Measurements from ENCODE around the gene ZFP36L2.

ZFP36L2 gene

DNA sequence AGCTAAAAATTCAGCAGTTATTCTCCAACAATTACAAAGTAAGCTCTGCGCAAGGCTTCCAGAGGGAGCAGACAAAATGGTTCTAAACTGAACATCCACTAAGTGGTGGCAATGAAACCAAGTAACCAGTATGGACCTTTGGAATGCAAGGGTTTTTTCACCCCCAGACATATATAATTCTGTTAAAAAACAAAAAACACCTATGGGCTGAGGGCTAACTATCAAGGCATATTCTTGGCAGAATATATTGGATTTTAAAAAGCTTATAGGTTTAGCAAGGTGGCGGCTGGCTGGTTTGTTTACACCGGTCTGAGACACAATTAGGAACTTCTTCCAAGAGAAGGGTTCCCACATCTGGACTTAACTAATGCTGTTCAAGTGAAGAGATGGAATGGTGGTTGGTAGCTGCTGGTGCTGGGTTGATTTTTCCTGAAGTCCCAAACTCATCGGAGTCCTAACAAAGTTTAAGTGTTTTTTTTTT, 2.8 kb downstream of the ZFP36L2 start:
- no peak for DNase-seq (ENCODE audit: low read depth in 3 of 3)

DNA sequence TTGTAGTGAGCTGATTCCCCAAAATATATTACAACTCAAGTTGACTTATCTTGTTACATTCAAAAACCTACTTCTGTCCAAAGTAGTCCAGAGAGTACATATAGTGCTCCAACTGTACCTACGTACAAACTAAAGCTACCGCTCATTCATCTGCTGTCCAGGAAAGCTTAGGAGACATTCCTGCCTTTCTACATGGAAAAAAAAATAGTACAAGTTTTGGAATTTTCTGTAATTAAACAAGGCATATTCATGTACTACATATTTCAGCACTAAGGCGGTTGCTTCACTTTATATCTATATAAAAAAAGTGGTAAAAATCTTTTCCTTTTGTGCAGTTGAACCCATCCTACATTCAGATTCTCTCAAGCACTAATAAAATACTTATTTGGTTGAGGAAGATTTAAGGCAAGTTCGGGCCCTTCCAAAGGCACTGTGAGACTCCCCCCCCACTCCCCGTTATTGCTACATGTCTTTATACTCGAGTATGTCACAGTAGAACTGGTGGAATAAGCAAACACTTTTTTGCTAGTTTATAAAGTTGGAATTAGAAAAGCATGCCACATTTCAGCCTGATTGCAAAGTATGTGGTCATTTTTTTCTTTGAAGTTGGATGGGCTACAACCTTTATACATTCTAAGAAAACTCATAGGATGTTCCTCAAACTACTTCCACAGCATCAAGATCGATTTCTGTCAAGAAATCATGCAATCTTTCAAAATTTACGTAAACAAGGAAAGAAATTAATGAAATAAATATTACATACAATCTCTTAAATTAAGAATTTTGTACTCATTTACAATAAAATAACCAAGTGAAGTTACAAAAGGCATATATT, 3.7 kb downstream of the ZFP36L2 start:
- DNase-seq (ENCODE audit: low read depth in 3 of 3): no peak

DNA sequence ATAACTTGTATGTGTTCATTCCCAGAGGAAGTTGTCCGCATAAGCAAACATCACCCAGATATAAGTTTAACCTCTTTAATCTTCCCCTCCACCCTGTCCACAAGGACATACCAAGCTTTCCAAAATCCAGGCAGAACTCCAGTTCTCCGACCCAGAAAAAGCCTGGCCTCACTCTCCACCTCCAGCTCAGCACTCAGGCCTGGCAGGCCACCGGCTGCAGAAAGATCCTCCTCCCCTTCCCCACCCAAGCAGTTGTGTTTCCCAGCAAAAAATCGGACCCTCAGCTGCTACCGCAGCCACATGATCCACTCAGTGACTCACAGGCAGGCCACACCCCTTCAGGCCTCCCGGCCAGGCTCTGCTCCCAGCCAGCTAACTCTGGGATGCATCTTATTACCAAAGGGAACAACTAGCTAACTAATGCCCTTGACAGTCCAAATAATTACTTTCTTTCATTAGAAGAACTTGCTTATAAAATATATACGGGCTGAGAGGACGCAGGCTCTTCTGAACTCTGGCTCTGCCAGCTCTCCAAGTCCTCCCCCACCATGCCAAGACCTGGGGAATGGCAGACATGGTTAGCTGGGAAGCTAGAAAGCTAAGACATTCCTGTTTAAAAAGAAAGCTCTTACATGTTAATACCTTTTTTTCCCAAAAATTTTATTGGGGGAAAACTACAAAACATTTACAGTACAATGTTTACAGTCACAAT, 4.5 kb downstream of the ZFP36L2 start:
- DNase-seq (ENCODE audit: low read depth in 3 of 3): peak in 1 of 3 experiments; percentile 22

DNA sequence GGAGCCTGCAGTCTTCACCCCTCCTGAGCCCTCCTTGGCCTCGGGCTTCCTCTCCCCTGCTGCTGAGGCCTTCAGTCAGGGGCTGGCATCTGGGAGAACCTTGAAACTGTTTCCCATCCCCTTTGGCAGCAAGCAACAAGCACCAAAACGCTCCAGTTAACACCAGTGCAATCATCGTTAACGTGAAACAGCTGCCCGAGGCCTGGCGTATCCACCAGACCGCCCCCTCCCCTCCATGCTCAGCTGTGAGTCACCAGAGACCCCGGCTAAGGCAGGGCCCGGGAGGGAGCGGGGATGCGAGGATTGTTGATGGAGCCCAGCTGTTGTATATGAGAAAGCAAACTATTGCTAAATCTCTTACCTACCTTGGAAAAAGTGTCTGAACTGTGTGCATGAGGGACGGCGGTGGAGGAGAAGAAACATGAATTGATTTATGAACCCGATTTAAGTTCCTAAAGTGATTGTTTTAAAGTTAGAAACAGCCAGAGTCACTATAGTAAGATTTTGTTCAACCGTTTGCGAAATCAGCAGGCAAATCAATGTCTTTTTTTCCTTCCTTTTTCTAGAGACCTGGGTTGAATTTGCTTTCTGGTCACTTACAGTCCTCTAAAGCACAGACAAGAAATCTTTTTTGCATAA, 5.2 kb downstream of the ZFP36L2 start:
- no peak for DNase-seq (ENCODE audit: low read depth in 3 of 3)

DNA sequence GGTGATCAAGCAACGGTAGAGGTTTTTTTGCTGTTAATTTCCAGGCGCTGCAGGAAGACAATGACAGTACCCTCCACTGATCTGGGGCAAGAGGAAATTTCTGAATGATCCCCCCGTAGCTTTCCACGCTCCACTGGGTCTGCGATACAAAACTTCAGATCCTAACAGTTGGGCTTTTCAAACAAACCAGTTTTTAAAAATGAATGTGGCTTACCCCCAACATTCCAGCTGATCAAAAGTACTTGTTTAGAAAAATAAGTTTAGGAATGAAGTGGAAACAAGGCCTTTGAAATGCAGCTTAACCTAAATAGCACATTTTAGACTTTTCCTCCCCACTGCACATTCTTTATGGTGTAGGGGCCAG, 5.7 kb downstream of the ZFP36L2 start:
- no peak for DNase-seq (ENCODE audit: low read depth in 3 of 3)

DNA sequence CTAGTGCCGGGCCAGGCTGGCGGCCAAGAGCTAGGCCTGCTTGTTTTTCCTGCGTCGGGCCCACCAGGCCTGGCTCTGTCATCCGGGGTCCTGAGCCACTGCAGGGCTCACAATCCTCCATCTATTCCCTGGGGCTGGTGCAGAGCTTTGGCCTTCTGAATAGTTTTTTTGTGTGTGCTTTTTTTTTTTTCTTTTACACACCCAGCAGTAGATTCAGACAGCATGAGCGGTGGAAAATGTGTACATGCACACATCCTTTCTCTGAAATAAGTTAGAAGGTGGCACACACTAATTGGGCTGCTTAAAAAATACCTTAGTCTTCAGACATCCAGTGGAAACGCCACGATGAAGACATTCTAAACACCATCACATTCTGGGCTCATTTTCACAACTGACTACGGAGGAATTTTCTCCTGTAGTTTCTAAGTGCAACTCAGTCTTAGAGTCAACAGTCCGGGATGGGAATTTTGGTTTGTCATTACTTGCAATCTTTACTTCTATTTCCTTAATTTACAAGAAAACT, 6.1 kb downstream of the ZFP36L2 start:
- no peak for DNase-seq (ENCODE audit: low read depth in 3 of 3)

DNA sequence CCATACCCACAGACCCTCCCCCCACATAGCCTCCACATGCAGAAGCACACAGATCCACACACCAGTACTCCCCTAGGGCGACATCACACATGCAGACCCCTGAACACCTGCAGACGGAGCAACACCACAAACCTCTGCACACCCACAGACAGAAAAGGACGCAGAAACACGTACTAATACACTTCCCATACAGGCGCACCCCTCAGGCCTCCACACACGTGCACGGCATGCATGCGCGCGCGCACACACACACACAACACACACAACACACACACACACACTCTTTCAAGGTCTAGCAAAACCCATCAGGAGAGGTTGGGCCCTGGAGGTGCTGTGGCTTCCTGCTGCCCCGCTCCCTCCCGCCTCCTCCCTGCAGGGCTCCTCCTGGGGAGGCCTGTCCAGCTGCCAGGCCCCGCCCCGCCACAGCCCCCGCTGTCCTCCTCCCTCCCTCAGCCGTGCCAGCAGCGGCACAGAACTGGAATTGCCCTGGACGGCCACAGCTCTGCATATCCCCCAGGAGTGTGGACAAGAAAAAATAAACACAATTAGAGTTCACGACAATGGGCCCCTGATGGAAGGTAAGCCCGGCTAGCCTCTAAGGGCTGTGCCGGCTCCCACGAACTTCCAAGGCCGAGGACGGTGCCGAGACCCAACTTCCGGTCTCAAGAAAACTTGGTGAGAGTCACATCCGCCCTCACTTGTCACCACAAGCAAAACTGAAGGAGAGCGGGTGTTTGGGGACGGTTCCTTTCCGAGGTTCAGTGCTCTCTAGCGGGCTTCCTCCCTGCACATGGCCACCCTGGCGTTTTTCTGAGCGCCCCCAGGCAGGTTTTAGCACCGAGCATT, 6.8 kb downstream of the ZFP36L2 start:
- DNase-seq (ENCODE audit: low read depth in 3 of 3): peak; percentile 24 to 57 (median 42)

DNA sequence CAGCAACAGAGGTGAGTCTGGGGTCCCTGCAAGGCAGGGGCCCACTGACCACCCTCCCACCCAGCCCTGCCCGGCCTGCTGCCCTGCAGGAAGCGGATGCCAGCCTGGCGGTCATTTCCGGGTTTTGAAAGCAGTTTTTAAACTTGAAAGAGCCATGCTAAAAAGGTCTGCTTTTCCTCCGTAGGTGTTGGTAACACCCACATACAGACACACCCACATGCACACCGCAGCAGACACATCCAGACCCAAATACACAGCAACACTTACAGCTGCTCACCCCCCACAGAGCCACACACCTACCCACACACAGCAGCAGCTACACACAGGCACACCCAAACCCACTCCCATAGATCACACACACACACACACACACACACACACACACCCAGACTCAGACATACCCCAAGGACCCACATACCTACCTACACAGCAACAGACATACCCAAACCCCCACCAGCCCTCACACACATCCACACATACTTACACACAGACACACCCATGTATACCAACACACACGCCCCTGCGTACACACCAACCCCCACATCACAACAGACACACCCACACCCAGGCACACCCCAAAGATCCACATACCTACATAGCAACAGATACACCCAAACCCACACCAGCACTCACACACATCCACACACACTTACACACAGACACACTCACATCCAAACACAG, 7.6 kb downstream of the ZFP36L2 start:
- DNase-seq (ENCODE audit: low read depth in 3 of 3): peak in 2 of 3 experiments; percentile 61 to 63

DNA sequence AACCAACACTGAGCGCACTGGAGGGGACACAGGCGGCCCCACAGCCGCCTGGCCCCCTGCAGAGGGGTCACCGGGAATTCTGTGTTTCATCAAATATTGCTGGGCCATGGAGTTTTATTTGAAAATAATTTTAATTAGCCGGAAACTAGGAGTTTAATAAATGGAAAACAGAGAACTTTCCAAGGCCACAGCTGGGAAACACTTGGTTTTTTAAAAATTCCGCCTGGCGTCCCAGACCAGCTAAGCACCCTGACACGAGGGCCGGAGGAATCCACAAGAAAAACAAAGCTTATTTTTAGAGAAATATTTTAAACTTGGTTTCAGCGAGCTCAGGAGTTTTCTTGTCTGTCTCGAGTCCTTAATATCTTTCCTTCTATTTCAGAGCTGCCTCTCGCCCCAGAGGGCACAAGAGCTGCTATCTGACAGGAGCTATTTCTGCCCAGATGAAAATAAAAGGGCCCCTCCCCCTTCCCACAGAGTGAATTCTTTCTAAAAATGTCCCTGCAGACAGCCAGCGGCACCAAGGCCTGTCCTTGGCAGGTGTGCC, 8.2 kb downstream of the ZFP36L2 start:
- no peak for DNase-seq (ENCODE audit: low read depth in 3 of 3)

DNA sequence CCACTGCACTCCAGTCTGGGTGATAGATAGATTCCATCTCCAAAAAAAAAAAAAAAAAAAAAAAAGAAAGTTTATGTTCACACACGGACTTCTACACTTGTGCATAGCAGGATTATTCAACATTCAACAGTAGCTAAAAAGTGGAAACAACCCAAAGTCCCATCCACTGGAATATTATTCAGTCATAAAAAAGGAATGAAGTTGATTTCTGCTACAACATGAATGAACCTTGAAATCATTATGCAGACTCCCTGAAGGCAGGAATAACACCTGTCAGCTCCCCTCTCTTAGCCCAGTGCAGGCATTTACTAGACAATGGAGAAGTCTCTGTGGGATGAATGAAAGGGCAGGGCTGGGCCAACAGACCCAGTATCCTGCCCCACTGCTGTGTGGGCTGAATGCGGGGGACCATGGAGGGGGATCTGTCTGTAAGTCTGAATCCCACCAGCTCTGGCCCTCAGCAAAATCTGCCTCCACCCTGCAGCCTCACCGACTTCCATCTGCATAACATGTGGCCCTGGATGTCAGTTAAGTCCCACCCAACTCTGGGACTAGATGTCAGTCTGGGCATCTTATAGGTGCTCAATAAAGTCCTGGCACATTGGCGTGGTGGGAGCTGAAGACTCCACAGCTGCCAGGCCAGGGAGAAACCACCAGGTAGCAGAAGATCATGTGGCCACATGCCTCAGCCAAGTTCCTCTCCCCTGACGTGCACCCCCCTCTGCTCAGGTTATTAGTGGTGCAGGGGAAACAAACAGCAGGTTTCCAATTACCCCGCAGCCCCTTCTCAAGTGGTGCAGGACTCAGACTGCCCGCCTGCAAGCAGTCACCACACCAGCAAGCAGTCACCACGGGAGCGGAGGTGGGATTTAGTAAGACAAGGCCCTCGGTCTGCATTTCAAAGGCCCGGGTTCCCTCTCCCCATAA, 8.9 kb downstream of the ZFP36L2 start:
- DNase-seq (ENCODE audit: low read depth in 3 of 3): no peak

DNA sequence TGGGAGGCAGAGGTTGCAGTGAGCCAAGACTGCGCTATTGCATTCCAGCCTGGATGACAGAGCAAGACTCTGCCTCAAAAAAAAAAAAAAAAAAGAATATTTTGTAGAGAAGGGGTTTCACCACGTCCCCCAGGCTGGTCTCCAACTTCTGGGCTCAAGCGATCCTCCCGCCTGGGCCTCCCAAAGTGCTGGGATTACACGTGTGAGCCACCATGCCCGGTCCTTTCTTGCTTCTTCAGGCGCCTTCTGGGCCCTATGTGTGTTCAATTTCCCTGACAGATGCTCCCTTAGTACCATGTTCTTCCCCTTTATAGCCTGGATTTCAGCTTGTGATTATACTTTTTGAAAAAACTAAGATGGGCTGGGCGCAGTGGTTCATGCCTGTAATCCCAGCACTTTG, 9.8 kb downstream of the ZFP36L2 start:
- DNase-seq (ENCODE audit: low read depth in 3 of 3): no peak

DNA sequence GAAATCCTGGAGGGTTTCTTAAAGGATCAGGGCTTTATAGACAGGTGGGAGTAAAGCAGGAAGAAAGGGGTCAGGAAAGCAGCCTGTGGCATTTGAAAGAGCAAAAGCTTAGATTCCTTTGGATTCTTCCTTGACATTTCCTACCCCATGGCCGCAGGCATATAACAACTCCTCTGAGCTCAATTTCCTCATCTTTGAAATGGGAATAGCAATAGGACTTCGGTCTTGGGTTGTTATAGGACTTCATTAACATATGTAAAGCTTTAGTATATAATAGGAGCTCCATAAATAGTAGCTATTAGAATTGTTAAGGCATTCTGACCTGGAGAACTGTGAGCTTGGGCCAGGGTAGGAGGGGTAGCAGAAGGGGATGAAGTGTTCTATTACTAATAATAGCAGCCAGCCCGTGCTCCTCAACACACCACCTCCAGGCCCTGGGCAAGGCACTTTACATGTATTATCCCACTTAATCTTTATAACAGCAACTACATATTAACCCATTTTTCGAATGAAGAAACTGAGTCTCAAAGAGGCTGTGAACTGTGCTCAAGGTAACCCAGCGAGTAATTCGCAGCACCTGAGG, 10.6 kb downstream of the ZFP36L2 start:
- DNase-seq (ENCODE audit: low read depth in 3 of 3): no peak

DNA sequence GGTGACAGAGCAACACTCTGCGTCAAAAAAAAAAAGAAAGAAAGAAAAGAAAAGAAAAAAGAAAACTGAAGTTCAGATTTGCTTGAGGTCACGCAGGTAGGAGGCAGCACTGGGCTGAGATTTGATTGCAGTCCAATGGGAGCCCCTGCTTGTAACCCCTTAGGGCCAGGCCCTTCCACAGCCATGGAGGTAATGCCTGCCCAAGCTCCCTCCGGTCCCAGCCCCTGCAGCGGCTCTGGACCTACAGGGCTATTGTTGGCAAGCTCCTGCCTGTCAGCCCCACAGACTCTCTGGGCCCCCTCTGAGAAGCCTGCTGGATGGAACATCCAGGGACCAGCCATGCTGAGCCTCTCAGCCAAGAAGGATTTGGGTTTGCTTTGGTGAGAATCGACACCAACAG, 12.2 kb downstream of the ZFP36L2 start:
- DNase-seq (ENCODE audit: low read depth in 3 of 3): no peak

DNA sequence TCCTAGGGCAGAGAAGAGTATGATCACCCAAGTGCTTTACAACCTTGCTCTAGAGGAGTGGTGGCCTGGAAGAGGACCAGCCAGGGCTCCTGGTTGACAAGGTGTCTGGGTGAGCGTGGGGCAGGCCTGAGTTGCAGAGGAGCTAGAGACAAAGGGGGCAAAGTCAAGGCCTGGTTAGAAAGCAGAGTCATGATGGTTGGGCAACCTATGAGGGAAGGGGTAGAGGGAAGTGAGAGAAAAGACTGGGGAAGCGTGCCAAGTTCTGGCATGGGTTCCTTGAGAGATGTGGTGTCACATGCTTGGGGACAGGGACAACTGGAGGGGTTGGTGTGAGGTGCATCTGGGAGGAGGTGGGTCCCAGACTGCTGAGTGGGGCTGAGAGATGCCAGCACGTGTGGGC, 13.5 kb downstream of the ZFP36L2 start:
- DNase-seq (ENCODE audit: low read depth in 3 of 3): no peak

DNA sequence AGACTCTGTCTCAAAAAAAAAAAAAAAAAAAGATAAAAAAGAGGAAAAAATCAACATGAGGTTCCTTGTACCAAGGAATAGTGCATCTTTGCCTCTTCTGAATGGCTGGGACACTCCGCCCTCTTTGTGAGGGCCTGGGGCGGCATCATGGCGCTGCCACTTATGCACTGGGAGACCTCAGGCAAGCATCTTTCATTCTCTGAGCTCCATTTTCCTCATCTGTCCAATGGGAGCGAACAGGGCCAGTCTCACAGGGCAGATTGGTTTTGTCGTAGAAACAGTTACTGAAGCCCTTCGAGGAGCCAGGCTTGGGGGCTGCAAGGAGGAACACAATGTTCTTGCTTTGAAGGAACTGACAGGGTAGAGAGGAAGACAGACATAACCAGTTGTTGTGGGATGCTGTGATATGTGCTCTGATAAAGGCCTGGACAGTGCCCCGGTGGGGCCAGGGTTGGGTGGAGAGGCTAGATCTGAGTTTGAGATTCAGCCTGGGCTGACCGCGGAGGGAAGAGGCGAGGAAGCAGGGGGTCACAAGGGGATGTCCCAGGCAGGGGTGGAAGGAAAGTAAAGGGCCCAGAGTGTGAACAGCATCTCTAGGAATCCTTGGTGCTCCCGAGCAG, 14.1 kb downstream of the ZFP36L2 start:
- DNase-seq (ENCODE audit: low read depth in 3 of 3): no peak

DNA sequence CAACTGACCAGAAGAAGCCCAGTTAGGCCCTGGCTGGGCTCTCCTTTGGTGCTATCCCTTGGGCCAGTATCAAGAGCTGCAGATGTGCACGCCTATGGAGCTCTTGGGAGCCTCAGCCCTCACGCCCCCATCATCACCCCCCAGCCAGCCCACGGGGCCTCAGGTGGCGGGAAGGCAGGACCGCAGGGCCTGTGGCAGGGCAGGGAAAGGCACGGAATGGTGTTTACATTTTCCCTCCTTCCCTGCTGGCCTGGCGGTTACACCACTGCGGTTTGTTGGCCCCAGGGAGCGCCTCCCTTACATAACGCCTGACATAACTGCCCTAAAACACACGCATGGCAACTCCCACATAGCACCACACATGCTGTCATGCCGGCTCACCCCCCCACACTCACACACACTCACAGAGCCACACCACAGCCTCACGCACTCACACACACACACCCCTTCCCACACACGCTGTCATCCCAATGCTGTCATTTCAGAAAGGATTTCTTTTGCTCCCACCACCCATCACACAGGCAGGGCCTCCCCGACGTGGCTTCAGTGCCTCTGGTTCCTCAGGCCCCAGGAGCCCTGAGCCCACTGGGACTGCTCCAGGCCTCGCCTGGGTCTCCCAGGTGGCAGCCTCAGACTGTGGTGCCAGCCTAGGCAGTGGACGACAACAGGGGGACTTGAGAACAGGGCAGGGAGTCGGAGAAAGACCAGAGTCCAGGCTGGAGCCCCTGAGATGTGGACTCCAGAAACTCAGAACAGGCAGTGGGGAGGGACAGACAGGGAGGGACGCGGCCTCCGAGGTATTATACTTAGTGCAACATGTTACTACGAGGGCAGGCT, 15.7 kb downstream of the ZFP36L2 start:
- peak in 2 of 3 experiments; percentile 27 to 33 for DNase-seq (ENCODE audit: low read depth in 3 of 3)

DNA sequence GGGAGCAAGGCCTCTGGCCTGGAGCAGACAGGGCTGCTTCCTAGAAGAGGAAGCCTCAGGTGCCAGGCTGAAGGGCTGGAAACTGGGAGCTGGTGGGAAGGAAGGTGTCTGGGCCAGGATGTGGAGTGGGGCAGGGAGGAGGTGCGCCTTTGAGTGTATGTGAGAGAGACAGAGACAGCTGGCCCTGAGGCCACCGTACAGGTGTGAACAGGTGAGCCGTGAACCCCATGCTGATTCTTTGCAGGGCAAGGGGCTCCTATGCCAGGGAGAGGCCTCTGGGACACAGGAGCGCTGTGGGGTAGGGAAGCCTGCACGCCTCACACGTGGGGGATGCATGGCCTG, 16.3 kb downstream of the ZFP36L2 start:
- no peak for DNase-seq (ENCODE audit: low read depth in 3 of 3)

DNA sequence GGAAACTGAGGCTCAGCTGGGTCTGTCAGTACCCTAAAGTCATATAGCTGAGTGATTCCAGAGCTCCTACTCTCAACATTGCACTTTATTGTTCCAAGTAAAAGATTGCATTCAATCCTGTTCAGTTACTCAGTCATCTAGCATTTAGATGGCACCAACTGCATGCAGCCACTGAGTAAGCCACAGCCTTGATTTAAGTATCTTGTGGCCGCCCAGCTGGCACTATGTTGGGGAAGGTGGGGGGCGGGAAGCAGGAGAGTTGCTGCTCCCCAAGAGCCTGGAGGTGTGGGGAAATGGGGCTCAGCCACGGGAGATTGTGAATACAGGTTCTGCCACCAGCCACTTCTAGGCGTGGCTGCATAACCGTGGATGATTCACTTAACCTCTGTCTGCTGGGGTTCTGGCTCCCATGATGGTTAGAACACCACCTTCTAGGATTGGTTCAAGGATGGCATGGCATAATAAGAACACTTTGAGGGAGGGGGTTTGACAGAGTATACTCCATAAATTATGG, 17.1 kb downstream of the ZFP36L2 start:
- DNase-seq (ENCODE audit: low read depth in 3 of 3): no peak
